ENCODE measurements around the gene ZNF652.

ZNF652 gene

GRCh38 chr17:49388692-49389513 is 26.9 kb upstream of the ZNF652 start:
- peaks cover 38% of the 10 kb centered on the region for H3K4me1 ChIP-seq (ENCODE audit: low read length)
- 0 out of 2 replicates have a peak overlapping the region, but pooled peaks have one; percentile 10 for H2AFZ ChIP-seq (ENCODE audit: low read length)
- H3K4me3 ChIP-seq (ENCODE audit: low read length): peak overlapping the region; percentile 31; the same call in 1 of the 2 replicates
- peak; percentile 17 for DNase-seq
- peak overlapping the region; percentile 98 for H3K27ac ChIP-seq (ENCODE audit: low read length)
- H3K79me2 ChIP-seq (ENCODE audit: low read length): no peaks in the 10 kb centered on the region
- peak overlapping the region; percentile 56 for H3K9ac ChIP-seq (ENCODE audit: low read length)
- no peaks in the 10 kb centered on the region for H3K27me3 ChIP-seq (replicated peaks; ENCODE audit: insufficient read depth, low read length)
- H4K20me1 ChIP-seq (ENCODE audit: insufficient read depth, low read length): no peaks in the 10 kb centered on the region
- TF ChIP-seq EZH2phosphoT487 (IDR thresholded peaks at IDR 0.05; ENCODE audit: low read length): no peak
- TF ChIP-seq EZH2 (optimal IDR thresholded peaks at IDR 0.05; ENCODE audit: low read depth, low read length): no peak
- TF ChIP-seq CTCF (IDR thresholded peaks at IDR 0.05; ENCODE audit: low read length): no peak
- peaks cover 21% of the 10 kb centered on the region for H3F3A ChIP-seq (ENCODE audit: insufficient read depth, low read length)
- peak overlapping the region; percentile 64 for H3K4me2 ChIP-seq (ENCODE audit: low read depth, low read length)
- H3K9me3 ChIP-seq (replicated peaks; ENCODE audit: insufficient read depth, low read length): no peaks in the 10 kb centered on the region
- H3K9me2 ChIP-seq (replicated peaks; ENCODE audit: insufficient read depth, low read length): no peaks in the 10 kb centered on the region
- H3K36me3 ChIP-seq (replicated peaks; ENCODE audit: insufficient read depth, low read length): no peaks in the 10 kb centered on the region

GRCh38 chr17:49388290-49388640 is 26.2 kb upstream of the ZNF652 start:
- Histone ChIP-seq H3K27ac (ENCODE audit: low read length) (peak overlapping the region; percentile 98), H3K27me3 (replicated peaks; ENCODE audit: insufficient read depth, low read length) (no peaks in the 10 kb centered on the region), H3K9me2 (replicated peaks; ENCODE audit: insufficient read depth, low read length) (no peaks in the 10 kb centered on the region), H3K4me2 (ENCODE audit: low read depth, low read length) (peak overlapping the region; percentile 64), H3K79me2 (ENCODE audit: low read length) (no peaks in the 10 kb centered on the region), H3K4me3 (ENCODE audit: low read length) (peak overlapping the region; percentile 32), H3K4me1 (ENCODE audit: low read length) (peaks cover 38% of the 10 kb centered on the region), H2AFZ (ENCODE audit: low read length) (peak overlapping the region; percentile 45), H4K20me1 (ENCODE audit: insufficient read depth, low read length) (no peaks in the 10 kb centered on the region), H3K36me3 (replicated peaks; ENCODE audit: insufficient read depth, low read length) (no peaks in the 10 kb centered on the region), H3K9ac (ENCODE audit: low read length) (peak overlapping the region; percentile 69), H3F3A (ENCODE audit: insufficient read depth, low read length) (peaks cover 21% of the 10 kb centered on the region), H3K9me3 (replicated peaks; ENCODE audit: insufficient read depth, low read length) (no peaks in the 10 kb centered on the region)
- peak; percentile 87 for DNase-seq
- TF ChIP-seq CTCF (IDR thresholded peaks at IDR 0.05; ENCODE audit: low read length): no peak
- no peak for TF ChIP-seq EZH2phosphoT487 (IDR thresholded peaks at IDR 0.05; ENCODE audit: low read length)
- no peak for TF ChIP-seq EZH2 (optimal IDR thresholded peaks at IDR 0.05; ENCODE audit: low read depth, low read length)

GRCh38 chr17:49387498-49388289 is 25.6 kb upstream of the ZNF652 start:
- H3K27me3 ChIP-seq (replicated peaks; ENCODE audit: insufficient read depth, low read length): no peaks in the 10 kb centered on the region
- H4K20me1 ChIP-seq (ENCODE audit: insufficient read depth, low read length): no peaks in the 10 kb centered on the region
- no peak for TF ChIP-seq EZH2 (optimal IDR thresholded peaks at IDR 0.05; ENCODE audit: low read depth, low read length)
- no peak for TF ChIP-seq EZH2phosphoT487 (IDR thresholded peaks at IDR 0.05; ENCODE audit: low read length)
- no peak for TF ChIP-seq CTCF (IDR thresholded peaks at IDR 0.05; ENCODE audit: low read length)
- peak overlapping the region; percentile 69 for H3K9ac ChIP-seq (ENCODE audit: low read length)
- peak overlapping the region; percentile 98 for H3K27ac ChIP-seq (ENCODE audit: low read length)
- peak overlapping the region; percentile 45 for H2AFZ ChIP-seq (ENCODE audit: low read length)
- H3F3A ChIP-seq (ENCODE audit: insufficient read depth, low read length): peaks cover 21% of the 10 kb centered on the region
- H3K36me3 ChIP-seq (replicated peaks; ENCODE audit: insufficient read depth, low read length): no peaks in the 10 kb centered on the region
- peak overlapping the region; percentile 64 for H3K4me2 ChIP-seq (ENCODE audit: low read depth, low read length)
- H3K4me1 ChIP-seq (ENCODE audit: low read length): peaks cover 38% of the 10 kb centered on the region
- peak overlapping the region; percentile 32 for H3K4me3 ChIP-seq (ENCODE audit: low read length)
- peak; percentile 54 for DNase-seq
- H3K9me3 ChIP-seq (replicated peaks; ENCODE audit: insufficient read depth, low read length): no peaks in the 10 kb centered on the region
- no peaks in the 10 kb centered on the region for H3K9me2 ChIP-seq (replicated peaks; ENCODE audit: insufficient read depth, low read length)
- H3K79me2 ChIP-seq (ENCODE audit: low read length): no peaks in the 10 kb centered on the region
